NCI-H526 (cell line): ENCODE measurements around the gene NECAB3.

ENCODE experiments used
- DNase-seq, 2 experiments: peaks; one replicate each; lab custom pipeline; 2025; lab: John Stamatoyannopoulos, UW

Gene NECAB3

GRCh38 chr20:33697129-33697528 lies 22.9 kb upstream of the NECAB3 start:
- DNase-seq: no peak

- DNase-seq: no peak
These were observed 22.2 kb upstream of the NECAB3 start for GRCh38 chr20:33696448-33696847.

GRCh38 chr20:33694639-33695012 lies 20.4 kb upstream of the NECAB3 start:
- no peak for DNase-seq

GRCh38 chr20:33693741-33694638 lies 19.8 kb upstream of the NECAB3 start:
- DNase-seq: no peak

- DNase-seq: no peak
These were observed 19.1 kb upstream of the NECAB3 start for GRCh38 chr20:33693289-33693688.

GRCh38 chr20:33689973-33690372 lies 15.7 kb upstream of the NECAB3 start:
- no peak for DNase-seq

GRCh38 chr20:33689493-33689892 lies 15.3 kb upstream of the NECAB3 start:
- DNase-seq: no peak

- no peak for DNase-seq
These were observed 14.8 kb upstream of the NECAB3 start for GRCh38 chr20:33688938-33689424.

GRCh38 chr20:33687993-33688937 lies 14.0 kb upstream of the NECAB3 start:
- no peak for DNase-seq

- no peak for DNase-seq
These were observed 13.2 kb upstream of the NECAB3 start for GRCh38 chr20:33687370-33687915.

GRCh38 chr20:33686984-33687366 lies 12.7 kb upstream of the NECAB3 start:
- DNase-seq: no peak

- DNase-seq: peak; percentile 88 to 99
These were observed 12.1 kb upstream of the NECAB3 start, which contains the start of gene E2F1 for GRCh38 chr20:33686100-33686983. Gene E2F1, minus strand, starts transcription at chr20:33686385. Its CDS starts 121 bp downstream, at chr20:33686264.

- peak; percentile 80 to 94 for DNase-seq
These were observed 11.3 kb upstream of the NECAB3 start for GRCh38 chr20:33685328-33686099.

GRCh38 chr20:33684533-33685327 lies 10.5 kb upstream of the NECAB3 start:
- DNase-seq: peak in 1 of 2 experiments; percentile 65

GRCh38 chr20:33681728-33682353 lies 7.6 kb upstream of the NECAB3 start:
- no peak for DNase-seq

- DNase-seq: no peak
These were observed 7.1 kb upstream of the NECAB3 start for GRCh38 chr20:33681288-33681687.

GRCh38 chr20:33680686-33681085 lies 6.5 kb upstream of the NECAB3 start:
- DNase-seq: no peak

GRCh38 chr20:33679758-33680485 lies 5.7 kb upstream of the NECAB3 start:
- no peak for DNase-seq
